HG03159 (cell line): ENCODE results near the gene GLTP.
"Not testable (repeated sequence)": the region's sequence is repeated elsewhere in the genome, so short reads cannot be mapped to it uniquely, and the experiment has no call there.

Experiments used
- ATAC-seq: cut with Tn5 transposase; IDR thresholded peaks from one replicate; pipeline ENCODE4 v1.9.1; 2021; ENCODE audit warnings: mild to moderate bottlenecking, moderate library complexity; ENCODE audit not compliant: unreplicated experiment

Gene GLTP

GRCh38 chr12:109880043-109880931 lies at the start of gene GLTP:
GLTP (minus strand) TSS chr12:109880541; CDS start chr12:109880374, 167 bp downstream.
- peak; percentile 90 for ATAC-seq

- not testable (repeated sequence) for ATAC-seq
Observed at GRCh38 chr12:109929326-109929725, 49.0 kb upstream of the GLTP start.

GRCh38 chr12:109928058-109928656 lies 47.8 kb upstream of the GLTP start:
- ATAC-seq = no peak

GRCh38 chr12:109927622-109928021 lies 47.3 kb upstream of the GLTP start:
- no peak for ATAC-seq

- ATAC-seq = no peak
Observed at GRCh38 chr12:109926488-109927210, 46.3 kb upstream of the GLTP start.

- ATAC-seq = no peak
Observed at GRCh38 chr12:109926016-109926415, 45.7 kb upstream of the GLTP start.

GRCh38 chr12:109925185-109925840 lies 45.0 kb upstream of the GLTP start:
- no peak for ATAC-seq

- no peak for ATAC-seq
Observed at GRCh38 chr12:109923481-109924245, 43.3 kb upstream of the GLTP start.

- ATAC-seq = no peak
Observed at GRCh38 chr12:109923038-109923437, 42.7 kb upstream of the GLTP start.

GRCh38 chr12:109921982-109922381 lies 41.6 kb upstream of the GLTP start:
- ATAC-seq = no peak

GRCh38 chr12:109920261-109920780 lies 40.0 kb upstream of the GLTP start:
- no peak for ATAC-seq

GRCh38 chr12:109919456-109919855 lies 39.1 kb upstream of the GLTP start:
- ATAC-seq = no peak

GRCh38 chr12:109916045-109916444 lies 35.7 kb upstream of the GLTP start:
- no peak for ATAC-seq

GRCh38 chr12:109915171-109916040 lies 35.1 kb upstream of the GLTP start:
- ATAC-seq = no peak

GRCh38 chr12:109914461-109914860 lies 34.1 kb upstream of the GLTP start:
- ATAC-seq = no peak

- no peak for ATAC-seq
Observed at GRCh38 chr12:109912855-109913321, 32.5 kb upstream of the GLTP start.

GRCh38 chr12:109910969-109911348 lies 30.6 kb upstream of the GLTP start:
- no peak for ATAC-seq

GRCh38 chr12:109910254-109910968 lies 30.1 kb upstream of the GLTP start:
- no peak for ATAC-seq
